PC-9 (cell line): ENCODE data around the gene FTO. TPM values are rescaled to one million over a fixed set of nuclear protein-coding genes. Genes with fewer than 3 reads are reported as not detected.

Source experiments
- BruUV-seq: library from RNA; stranded (reverse); fragments of 400-500 nt; replicated peaks from 2 replicates; lab custom pipeline; 2021; lab: Mats Ljungman, UMichigan
- CTCF ChIA-PET: fragments of 300-600 bp; sonication (Branson Sonifier 250); formaldehyde crosslinking; loops from one replicate; lab custom pipeline; 2022; ENCODE audit warnings: antibody characterized with exemption; lab: Charles Lee
- POLR2A ChIA-PET: fragments of 300-600 bp; sonication (Branson Sonifier 250); formaldehyde crosslinking; loops from one replicate; lab custom pipeline; 2022; ENCODE audit warnings: antibody characterized with exemption; ENCODE audit not compliant: unreplicated experiment; lab: Charles Lee
- DNase-seq, 2 experiments: peaks; one replicate each; pipeline versions ENCODE4 v3.0.0 to v3.0.0-alpha.2; 2015 to 2022; ENCODE audit warnings: mixed read lengths in 1 of 2
- H2AFZ ChIP-seq: fragments of 200-600 bp; sonication (generic); 2 replicates; pipeline ENCODE4 v1.8.1; 2017; ENCODE audit warnings: antibody characterized with exemption
- H3F3A ChIP-seq: fragments of 200-600 bp; sonication (generic); 2 replicates; pipeline ENCODE4 v1.8.1; 2017; ENCODE audit warnings: antibody characterized with exemption, mild to moderate bottlenecking, low read depth; ENCODE audit not compliant: insufficient read depth
- H3K27ac ChIP-seq: fragments of 200-600 bp; sonication (generic); 2 replicates; pipeline ENCODE4 v1.6.1; 2016; ENCODE audit warnings: mixed run types
- H3K27me3 ChIP-seq: fragments of 200-600 bp; sonication (generic); 2 replicates; pipeline ENCODE4 v1.6.1; 2016; ENCODE audit warnings: low read depth, mixed run types; ENCODE audit not compliant: insufficient read depth
- H3K36me3 ChIP-seq: fragments of 200-600 bp; sonication (generic); 2 replicates; pipeline ENCODE4 v1.6.1; 2016; ENCODE audit warnings: low read depth, mixed run types
- H3K4me1 ChIP-seq: fragments of 200-600 bp; sonication (generic); replicated peaks from 2 replicates; pipeline ENCODE4 v1.6.1; 2016; ENCODE audit warnings: mixed run types; ENCODE audit not compliant: insufficient read depth
- H3K4me2 ChIP-seq: fragments of 200-600 bp; sonication (generic); 2 replicates; pipeline ENCODE4 v1.6.1; 2017; ENCODE audit warnings: mixed run types
- H3K4me3 ChIP-seq: fragments of 200-600 bp; sonication (generic); 2 replicates; pipeline ENCODE4 v1.6.1; 2016; ENCODE audit warnings: mixed run types
- H3K79me2 ChIP-seq: fragments of 200-600 bp; sonication (generic); 2 replicates; pipeline ENCODE4 v1.6.1; 2017; ENCODE audit warnings: low read depth, mixed run types
- H3K9me2 ChIP-seq: fragments of 200-600 bp; sonication (generic); 2 replicates; pipeline ENCODE4 v1.8.1; 2017; ENCODE audit warnings: mild to moderate bottlenecking; ENCODE audit not compliant: insufficient read depth
- H3K9me3 ChIP-seq: fragments of 200-600 bp; sonication (generic); 2 replicates; pipeline ENCODE4 v1.8.1; 2016; ENCODE audit warnings: low read depth; ENCODE audit not compliant: insufficient read depth
- H4K20me1 ChIP-seq: fragments of 200-600 bp; sonication (generic); 2 replicates; pipeline ENCODE4 v1.8.1; 2017; ENCODE audit not compliant: insufficient read depth
- CTCF ChIP-seq: fragments of 200-600 bp; sonication (generic); conservative IDR thresholded peaks from 2 replicates; pipeline ENCODE4 v1.6.1; 2017; ENCODE audit warnings: mixed run types, antibody characterized with exemption, mild to moderate bottlenecking, moderate library complexity
- EZH2 ChIP-seq: fragments of 200-600 bp; sonication (generic); IDR thresholded peaks from 2 replicates; pipeline ENCODE4 v1.8.0; 2017; ENCODE audit warnings: antibody characterized with exemption, low read depth
- intact Hi-C: fragments of 100-400 bp; cut with micrococcal nuclease; formaldehyde crosslinking; loops from one replicate; pipeline ENCODE4 v1.10.0; 2022; ENCODE audit not compliant: unreplicated experiment
- total RNA-seq: library from RNA; stranded (reverse); gene quantifications from 2 replicates; pipeline ENCODE4 v1.2.3, GENCODE V29; 2021

FTO gene
- total RNA-seq, 1 experiment from 2014 or later, result 58.1 TPM

DNA sequence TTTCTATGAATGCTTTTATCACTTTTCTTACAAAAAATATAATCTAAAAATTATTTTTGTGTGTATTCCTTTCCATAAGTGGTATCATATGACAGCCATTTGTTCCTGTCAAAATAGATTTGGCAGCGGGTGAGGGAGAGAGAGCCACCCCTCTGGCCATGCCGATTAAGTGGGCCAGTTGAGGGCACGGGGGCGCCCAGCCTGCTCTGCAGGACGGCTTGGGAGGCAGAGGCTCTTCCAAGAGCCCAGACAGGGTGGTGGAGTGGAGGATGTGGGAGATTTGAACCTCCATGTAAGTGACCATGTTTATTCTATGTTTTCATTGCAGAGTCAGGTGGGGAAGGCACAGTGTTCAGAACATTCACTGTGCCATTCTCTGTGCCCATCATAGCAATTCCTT lies 493.8 kb downstream of the FTO start:
- intact Hi-C loops, result loop anchor here (10.0 kb wide), 1 partner anchor 227 kb away; no protein-coding TSS in a partner anchor
- Histone ChIP-seq H3K9me2 (no peaks in the 10 kb centered on the region), H3K4me2 (no peak overlapping the region), H4K20me1 (no peaks in the 10 kb centered on the region), H3K79me2 (no peaks in the 10 kb centered on the region), H3K9me3 (no peaks in the 10 kb centered on the region; the same call in 1 of the 2 replicates), H3K4me1 (no peaks in the 10 kb centered on the region; the same call in 1 of the 2 replicates), H2AFZ (no peak overlapping the region), H3K36me3 (no peaks in the 10 kb centered on the region), H3F3A (peaks cover 8% of the 10 kb centered on the region; the same call in 1 of the 2 replicates), H3K27me3 (no peaks in the 10 kb centered on the region), H3K27ac (no peak overlapping the region), H3K4me3 (no peak overlapping the region)
- no peak for DNase-seq
- no TSS peak for BruUV-seq
- TF ChIP-seq EZH2 (no peak), CTCF (no peak)
- POLR2A ChIA-PET, result no interaction called here
- CTCF ChIA-PET, result no interaction called here

DNA sequence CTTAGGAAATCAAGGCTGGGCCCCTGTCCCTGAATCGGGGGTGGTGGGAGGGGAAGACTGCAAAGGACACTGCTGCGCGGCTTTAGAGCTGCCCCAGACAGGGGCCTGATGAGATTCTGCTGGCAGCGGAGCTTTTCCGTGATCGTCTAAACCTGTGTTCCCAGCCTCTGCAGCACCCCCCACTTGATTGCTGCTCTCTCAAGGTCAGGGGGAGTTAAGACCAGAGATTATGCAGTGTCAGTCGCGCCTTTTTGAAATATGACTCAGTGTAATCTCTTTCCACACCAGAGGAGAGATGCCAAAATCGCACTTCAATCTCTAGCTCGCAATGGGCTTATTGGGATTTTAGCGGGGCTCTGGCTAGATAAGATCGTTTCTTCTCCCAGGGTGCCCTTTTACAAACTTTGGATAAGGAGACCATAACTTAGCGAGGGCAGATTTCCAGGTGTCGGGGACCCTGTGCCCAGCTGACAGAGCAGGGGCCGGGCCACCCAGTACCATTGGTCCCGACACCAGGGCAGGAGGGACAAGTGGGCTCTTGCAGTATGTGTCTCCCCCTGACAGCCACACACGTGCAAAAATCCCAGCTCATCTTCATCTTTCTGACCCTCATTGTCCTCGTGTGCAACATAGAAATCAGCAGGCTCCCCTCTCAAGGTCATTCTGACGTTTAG lies 495.7 kb downstream of the FTO start:
- intact Hi-C loops, result loop anchor here (10.0 kb wide), 1 partner anchor 225 kb away; no protein-coding TSS in a partner anchor
- no peaks in the 10 kb centered on the region for H3K27me3 ChIP-seq
- H3K36me3 ChIP-seq, result no peaks in the 10 kb centered on the region
- no peaks in the 10 kb centered on the region for H4K20me1 ChIP-seq
- no peak for DNase-seq
- H3K27ac ChIP-seq, result no peak overlapping the region
- no peaks in the 10 kb centered on the region for H3K9me2 ChIP-seq
- no peaks in the 10 kb centered on the region; the same call in 1 of the 2 replicates for H3K9me3 ChIP-seq
- no peaks in the 10 kb centered on the region for H3K79me2 ChIP-seq
- no peaks in the 10 kb centered on the region for H3F3A ChIP-seq
- CTCF ChIA-PET, result no interaction called here
- H3K4me3 ChIP-seq, result no peak overlapping the region
- H3K4me1 ChIP-seq, result no peaks in the 10 kb centered on the region
- H2AFZ ChIP-seq, result no peak overlapping the region
- BruUV-seq, result no TSS peak
- no peak overlapping the region for H3K4me2 ChIP-seq
- POLR2A ChIA-PET, result no interaction called here
- TF ChIP-seq CTCF (no peak), EZH2 (no peak)

DNA sequence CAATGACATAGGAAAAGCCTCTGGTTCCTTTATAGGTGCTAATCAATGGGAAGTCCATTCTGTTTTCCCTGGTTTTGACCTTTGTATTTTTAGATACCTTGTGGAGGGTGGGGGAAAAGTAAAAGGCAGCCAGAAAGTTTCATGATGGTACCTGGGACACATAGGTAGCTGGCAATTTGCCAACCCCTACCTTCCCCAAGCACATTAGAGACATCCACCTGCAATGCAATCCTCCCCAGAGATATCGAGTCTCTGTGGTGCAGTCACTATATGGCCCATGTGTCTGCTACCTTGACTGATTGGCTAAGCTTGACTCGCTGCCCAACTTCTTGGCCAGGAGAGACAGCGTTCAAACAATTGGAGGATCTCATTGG lies 496.2 kb downstream of the FTO start:
- H3K36me3 ChIP-seq, result no peaks in the 10 kb centered on the region
- intact Hi-C loops, result no loop called here
- no peak for DNase-seq
- H3K9me3 ChIP-seq, result no peaks in the 10 kb centered on the region; the same call in 1 of the 2 replicates
- no peak overlapping the region for H2AFZ ChIP-seq
- H3K4me1 ChIP-seq, result no peaks in the 10 kb centered on the region
- H3K4me3 ChIP-seq, result no peak overlapping the region
- no TSS peak for BruUV-seq
- H3K27ac ChIP-seq, result no peak overlapping the region
- H3K4me2 ChIP-seq, result no peak overlapping the region
- TF ChIP-seq EZH2, result no peak
- no peak for TF ChIP-seq CTCF
- POLR2A ChIA-PET, result no interaction called here
- no peaks in the 10 kb centered on the region for H3K9me2 ChIP-seq
- no peaks in the 10 kb centered on the region for H3K27me3 ChIP-seq
- no peaks in the 10 kb centered on the region for H3K79me2 ChIP-seq
- no peaks in the 10 kb centered on the region for H3F3A ChIP-seq
- no peaks in the 10 kb centered on the region for H4K20me1 ChIP-seq
- CTCF ChIA-PET, result no interaction called here
